Colonic mucosa (tissue), 4 donors: Measurements from ENCODE around the gene NR1I3. TPM values are rescaled to one million over a fixed set of nuclear protein-coding genes. Genes with fewer than 3 reads are reported as not detected.
"Not testable (repeated sequence)": the region's sequence is repeated elsewhere in the genome, so short reads cannot be mapped to it uniquely, and the experiment has no call there.

Source experiments
- DNase-seq: peaks from one replicate; pipeline ENCODE4 v3.0.0-alpha.2; 2020
- H3K27ac ChIP-seq: fragments of 200-600 bp; one replicate; pipeline ENCODE4 v1.8.0; 2021
- H3K27me3 ChIP-seq: fragments of 200-600 bp; one replicate; pipeline ENCODE4 v1.8.0; 2021
- H3K36me3 ChIP-seq: fragments of 200-600 bp; one replicate; pipeline ENCODE4 v1.8.0; 2021
- H3K4me1 ChIP-seq: fragments of 200-600 bp; one replicate; pipeline ENCODE4 v1.8.0; 2021; ENCODE audit warnings: mild to moderate bottlenecking
- H3K4me3 ChIP-seq: fragments of 200-600 bp; one replicate; pipeline ENCODE4 v1.8.0; 2021
- H3K9ac ChIP-seq, 2 donors: one replicate each; pipeline ENCODE4 v1.7.0; 2013; ENCODE audit warnings: control low read depth in 2 of 2, low read depth in 2 of 2, low read length in 2 of 2
- H3K9me3 ChIP-seq: fragments of 200-600 bp; one replicate; pipeline ENCODE4 v1.8.0; 2021
- CTCF ChIP-seq: fragments of 200-600 bp; IDR thresholded peaks from one replicate; pipeline ENCODE4 v1.8.0; 2022; ENCODE audit warnings: antibody characterized with exemption, mild to moderate bottlenecking
- intact Hi-C: fragments of 100-400 bp; cut with DNase I; formaldehyde crosslinking; loops from one replicate; pipeline ENCODE4 v1.14.1; 2022
- total RNA-seq, 2 donors: library from RNA; stranded (reverse); fragmentation: NEBNext Ultra II Directional in 1 of 2; extraction: Animal tissue kit (Norgen Biotek cat#: 25700) in 1 of 2; gene quantifications; one replicate each; pipeline ENCODE4 v1.2.1, GENCODE V29; 2021
- donor health status: healthy.
- donor health status: DM: no; HTN: no; CAD: no.
- donor health status: DM: no; HTN: no; CAD: no.

NR1I3 gene
- total RNA-seq, 2 donors from 2014 or later = not detected

- H3K27ac ChIP-seq = no peak within 1 kb of the TSS
- DNase-seq = peak; percentile 55
- peaks cover 7% of the 10 kb centered on the region for H3K4me1 ChIP-seq
- no peaks in the 10 kb centered on the region for H3K9me3 ChIP-seq
- no peak for TF ChIP-seq CTCF
- no peaks in the 10 kb centered on the region for H3K36me3 ChIP-seq
- intact Hi-C loops = no loop called here
- peak within 1 kb of the TSS in 1 of 2 donors; percentile 8 for H3K9ac ChIP-seq
- H3K27me3 ChIP-seq = peaks cover 35% of the 10 kb centered on the region
- peak within 1 kb of the TSS; percentile 50 for H3K4me3 ChIP-seq
Measured at GRCh38 chr1:161258439-161259344, 20.7 kb upstream of the NR1I3 start, which contains the start of gene PCP4L1. Gene PCP4L1, plus strand, starts transcription at chr1:161258745. Its CDS starts 230 bp downstream, at chr1:161258975.

- intact Hi-C loops, H3K4me1 ChIP-seq, DNase-seq, H3K36me3 ChIP-seq, H3K4me3 ChIP-seq, H3K9ac ChIP-seq, H3K27ac ChIP-seq, H3K9me3 ChIP-seq: not testable (repeated sequence)
- H3K27me3 ChIP-seq = peaks cover 35% of the 10 kb centered on the region
Measured at GRCh38 chr1:161257109-161257508, 19.1 kb upstream of the NR1I3 start.

DNA sequence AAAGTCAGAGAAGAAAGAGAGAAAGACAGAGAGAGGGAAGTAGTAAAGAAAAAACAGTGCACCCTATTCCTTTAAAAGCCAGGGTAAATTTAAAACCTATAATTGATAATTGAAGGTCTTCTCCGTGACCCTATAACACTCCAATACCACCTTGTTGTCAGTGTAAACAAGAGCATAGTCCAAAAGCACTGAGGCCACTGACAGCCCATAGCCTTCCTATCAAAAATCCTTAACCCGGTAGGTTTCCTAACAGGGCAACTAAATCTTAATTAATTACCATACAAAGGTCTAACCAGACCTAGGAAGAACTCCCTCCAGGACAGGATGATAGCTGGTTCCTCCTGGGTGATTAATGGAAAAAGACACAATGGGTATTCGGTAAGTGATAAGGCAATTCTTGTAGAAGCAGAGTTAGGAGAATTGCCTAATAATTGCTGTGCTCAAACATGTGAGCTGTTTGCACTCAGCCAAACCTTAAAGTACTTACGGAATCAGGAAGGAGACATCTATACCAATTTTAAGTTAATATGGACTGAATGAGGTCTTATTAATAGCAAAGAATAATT is 18.0 kb upstream of the NR1I3 start:
- intact Hi-C loops, H3K27ac ChIP-seq, H3K9ac ChIP-seq: not testable (repeated sequence)

DNA sequence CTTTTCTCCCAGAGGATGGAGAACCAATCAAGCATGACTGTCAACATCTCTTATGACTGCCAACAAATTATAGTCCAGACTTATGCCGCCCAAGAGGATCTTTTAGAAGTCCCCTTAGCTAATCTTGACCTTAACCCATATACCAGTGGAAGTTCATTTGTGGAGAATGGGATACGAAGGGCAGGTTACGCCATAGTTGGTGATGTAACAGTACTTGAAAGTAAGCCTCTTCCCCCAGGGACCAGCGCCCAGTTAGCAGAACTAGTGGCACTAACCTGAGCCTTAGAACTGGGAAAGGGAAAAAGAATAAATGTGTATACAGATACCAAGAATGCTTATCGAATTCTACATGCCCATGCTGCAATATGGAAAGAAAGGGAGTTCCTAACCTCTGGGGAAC is 17.3 kb upstream of the NR1I3 start:
- H3K27me3 ChIP-seq = peaks cover 25% of the 10 kb centered on the region
- H3K27ac ChIP-seq, H3K4me1 ChIP-seq, H3K4me3 ChIP-seq, DNase-seq, H3K9ac ChIP-seq, H3K36me3 ChIP-seq, H3K9me3 ChIP-seq, intact Hi-C loops: not testable (repeated sequence)

More for the DNA sequence above, 18.0 kb upstream of the NR1I3 start:
- H3K27me3 ChIP-seq = peaks cover 31% of the 10 kb centered on the region
- not testable (repeated sequence) for H3K9me3 ChIP-seq, H3K4me1 ChIP-seq, DNase-seq, H3K36me3 ChIP-seq, H3K4me3 ChIP-seq

GRCh38 chr1:161251579-161251978 is 13.6 kb upstream of the NR1I3 start:
- no peak overlapping the region for H3K4me3 ChIP-seq
- H3K36me3 ChIP-seq = no peaks in the 10 kb centered on the region
- no peaks in the 10 kb centered on the region for H3K9me3 ChIP-seq
- H3K9ac ChIP-seq = no peak overlapping the region
- H3K27me3 ChIP-seq = no peaks in the 10 kb centered on the region
- intact Hi-C loops = no loop called here
- no peak for TF ChIP-seq CTCF
- no peak for DNase-seq
- no peak overlapping the region for H3K27ac ChIP-seq
- H3K4me1 ChIP-seq = no peaks in the 10 kb centered on the region

GRCh38 chr1:161250829-161251228 is 12.8 kb upstream of the NR1I3 start:
- no peak overlapping the region for H3K27ac ChIP-seq
- no peaks in the 10 kb centered on the region for H3K9me3 ChIP-seq
- no peaks in the 10 kb centered on the region for H3K4me1 ChIP-seq
- intact Hi-C loops = no loop called here
- TF ChIP-seq CTCF = no peak
- H3K27me3 ChIP-seq = no peaks in the 10 kb centered on the region
- DNase-seq = no peak
- H3K9ac ChIP-seq = no peak overlapping the region
- H3K36me3 ChIP-seq = no peaks in the 10 kb centered on the region
- H3K4me3 ChIP-seq = no peak overlapping the region

DNA sequence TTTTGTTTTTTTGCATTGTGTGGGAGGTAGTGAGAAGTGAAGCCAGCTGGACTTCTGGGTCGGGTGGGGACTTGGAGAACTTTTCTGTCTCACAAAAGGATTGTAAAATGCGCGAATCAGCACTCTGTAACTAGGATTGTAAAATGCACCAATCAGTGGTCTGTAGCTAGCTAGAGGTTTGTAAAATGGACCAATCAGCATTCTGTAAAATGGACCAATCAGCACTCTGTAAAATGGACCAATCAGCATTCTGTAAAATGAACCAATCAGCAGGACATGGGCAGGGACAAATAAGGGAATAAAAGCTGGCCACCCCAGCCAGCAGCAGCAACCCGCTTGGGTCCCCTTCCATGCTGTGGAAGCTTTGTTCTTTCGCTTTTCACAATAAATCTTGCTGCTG is 12.1 kb upstream of the NR1I3 start:
- H3K9ac ChIP-seq, H3K27ac ChIP-seq, DNase-seq, intact Hi-C loops, H3K4me1 ChIP-seq, H3K27me3 ChIP-seq, H3K4me3 ChIP-seq, H3K9me3 ChIP-seq, H3K36me3 ChIP-seq: not testable (repeated sequence)
